NAMALWA (cell line): ENCODE results near the gene ACKR3.

ENCODE experiments used
- DNase-seq: peaks from one replicate; pipeline ENCODE4 v3.0.0-alpha.2; 2015; ENCODE audit warnings: low spot score

Gene ACKR3

GRCh38 chr2:236570081-236570868, 650 bp downstream of the ACKR3 start:
- DNase-seq = peak; percentile 56

- DNase-seq = peak; percentile 18
These were observed 1.5 kb downstream of the ACKR3 start for GRCh38 chr2:236571145-236571544.

GRCh38 chr2:236572482-236572881, 2.9 kb downstream of the ACKR3 start:
- no peak for DNase-seq

- DNase-seq = no peak
These were observed 3.7 kb downstream of the ACKR3 start for GRCh38 chr2:236573066-236573929.

GRCh38 chr2:236574000-236574399, 4.4 kb downstream of the ACKR3 start:
- no peak for DNase-seq

GRCh38 chr2:236574424-236575145, 5.0 kb downstream of the ACKR3 start:
- no peak for DNase-seq

GRCh38 chr2:236575510-236575909, 5.9 kb downstream of the ACKR3 start:
- no peak for DNase-seq

- no peak for DNase-seq
These were observed 6.5 kb downstream of the ACKR3 start for GRCh38 chr2:236576087-236576486.

GRCh38 chr2:236576953-236577352, 7.3 kb downstream of the ACKR3 start:
- no peak for DNase-seq

GRCh38 chr2:236577481-236578410, 8.1 kb downstream of the ACKR3 start:
- DNase-seq = no peak

- no peak for DNase-seq
These were observed 8.8 kb downstream of the ACKR3 start for GRCh38 chr2:236578411-236578846.

- DNase-seq = no peak
These were observed 9.6 kb downstream of the ACKR3 start for GRCh38 chr2:236579048-236579745.

- no peak for DNase-seq
These were observed 10.2 kb downstream of the ACKR3 start for GRCh38 chr2:236579746-236580315.

GRCh38 chr2:236580746-236581355, 11.2 kb downstream of the ACKR3 start:
- no peak for DNase-seq

GRCh38 chr2:236581546-236581945, 11.9 kb downstream of the ACKR3 start:
- no peak for DNase-seq

- DNase-seq = no peak
These were observed 13.3 kb downstream of the ACKR3 start for GRCh38 chr2:236582968-236583367.

- no peak for DNase-seq
These were observed 14.1 kb downstream of the ACKR3 start for GRCh38 chr2:236583621-236584203.

- no peak for DNase-seq
These were observed 15.1 kb downstream of the ACKR3 start for GRCh38 chr2:236584521-236585384.

- no peak for DNase-seq
These were observed 16.3 kb downstream of the ACKR3 start for GRCh38 chr2:236585966-236586365.
